T-helper 9 cell (primary cell): ENCODE data around the gene CCNL2.
"Not testable (repeated sequence)": the region's sequence is repeated elsewhere in the genome, so short reads cannot be mapped to it uniquely, and the experiment has no call there.

Experiments
- DNase-seq: peaks from one replicate; pipeline ENCODE4 v3.0.0-alpha.2; 2020

CCNL2 gene

GRCh38 chr1:1419363-1419812 lies 20.3 kb upstream of the CCNL2 start:
- DNase-seq = no peak

DNA sequence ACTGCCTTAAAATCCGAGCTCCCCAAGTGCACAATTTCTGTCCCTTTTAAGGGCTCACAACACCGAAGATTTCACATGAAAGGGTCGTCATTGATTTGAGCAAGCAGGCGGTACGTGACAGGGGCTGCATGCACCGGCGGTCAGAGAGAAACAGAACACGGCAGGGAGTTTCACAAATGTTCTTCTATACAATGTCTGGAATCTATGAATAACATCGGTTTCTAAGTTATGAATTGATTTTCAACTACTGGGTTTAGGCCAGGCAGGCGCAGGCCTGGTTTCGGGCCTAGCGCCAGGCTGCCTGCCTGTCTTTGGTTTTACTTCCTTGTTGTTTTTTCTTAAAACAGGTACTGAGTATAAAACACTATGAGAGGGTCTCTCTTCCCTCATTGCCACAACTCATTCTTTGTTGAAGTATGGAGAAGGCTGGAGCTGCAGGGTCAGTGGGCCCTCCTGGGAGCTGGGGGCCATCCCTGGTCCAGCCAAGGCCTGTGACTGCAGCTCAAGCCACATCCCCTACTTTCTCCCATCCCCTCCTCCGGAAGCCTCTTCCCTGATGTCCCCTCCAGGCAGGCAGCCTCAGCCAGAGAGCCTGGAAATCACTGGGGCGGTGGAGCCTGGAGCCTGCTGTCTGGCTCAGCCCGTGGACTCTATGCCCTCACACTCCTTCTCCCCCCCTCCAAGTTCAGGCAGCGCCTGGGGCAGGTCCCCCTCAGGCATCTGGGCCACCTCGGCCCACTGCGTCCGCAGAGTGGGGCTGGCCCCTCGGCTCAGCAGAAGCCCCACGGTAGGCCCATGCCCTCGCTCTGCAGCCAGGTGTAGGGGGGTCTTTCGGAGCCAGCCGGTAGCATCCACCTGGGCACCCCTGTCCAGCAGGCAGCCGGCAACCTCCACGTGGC lies 19.6 kb upstream of the CCNL2 start:
- DNase-seq = no peak

DNA sequence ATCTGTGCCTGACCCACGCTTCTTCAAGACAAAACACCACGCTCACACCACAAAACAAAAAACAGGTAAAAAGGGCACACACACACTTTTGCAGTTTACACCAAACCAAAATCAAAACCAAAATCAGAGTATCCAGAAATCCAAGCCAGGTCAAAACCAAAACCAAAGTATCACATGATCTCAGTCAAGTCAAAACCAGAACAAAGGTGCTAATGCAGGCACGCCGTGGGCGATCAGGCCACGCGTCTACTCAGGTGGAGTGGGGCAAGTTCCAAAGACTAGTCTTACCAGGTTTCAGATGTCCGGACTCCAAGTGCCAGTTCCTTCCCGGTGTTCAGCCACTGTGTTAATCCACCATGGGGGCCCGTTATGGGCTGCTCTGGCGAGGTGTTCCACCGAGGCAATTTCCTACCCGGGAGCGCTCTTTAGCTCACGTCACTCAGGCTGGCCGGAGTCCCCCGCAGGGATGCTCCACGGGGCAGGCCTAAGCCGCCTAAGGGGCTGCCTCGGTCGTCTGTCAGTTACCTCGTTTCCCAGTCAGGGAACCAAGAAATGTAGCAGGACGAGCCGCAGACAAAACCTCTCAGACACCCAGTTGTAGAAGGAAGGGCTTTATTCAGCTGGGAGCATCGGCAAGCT lies 18.8 kb upstream of the CCNL2 start:
- not testable (repeated sequence) for DNase-seq

- not testable (repeated sequence) for DNase-seq
These were observed 18.3 kb upstream of the CCNL2 start for GRCh38 chr1:1417396-1417795.

GRCh38 chr1:1415751-1416150 lies 16.6 kb upstream of the CCNL2 start:
- DNase-seq = no peak

- not testable (repeated sequence) for DNase-seq
These were observed 13.3 kb upstream of the CCNL2 start for GRCh38 chr1:1412311-1412902.

DNA sequence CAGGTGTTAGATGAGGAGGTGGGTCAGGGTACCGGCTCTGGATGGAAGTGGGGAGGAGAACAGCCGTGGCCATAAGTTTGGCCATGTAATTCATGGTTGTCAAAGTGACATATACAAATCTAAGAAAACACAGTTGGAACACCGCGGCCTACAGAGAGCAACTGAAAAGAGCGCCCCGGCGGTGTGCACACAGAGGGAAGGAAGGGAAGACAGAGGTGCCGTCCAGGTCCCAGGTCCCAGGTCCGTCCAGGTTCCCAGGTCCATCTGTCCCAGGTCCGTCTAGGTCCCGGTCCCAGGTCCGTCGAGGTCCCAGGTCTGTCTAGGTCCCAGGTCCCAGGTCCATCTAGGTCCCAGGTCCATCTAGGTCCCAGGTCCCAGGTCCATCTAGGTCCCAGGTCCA lies 12.5 kb upstream of the CCNL2 start:
- no peak for DNase-seq

GRCh38 chr1:1410238-1410637 lies 11.1 kb upstream of the CCNL2 start:
- not testable (repeated sequence) for DNase-seq

DNA sequence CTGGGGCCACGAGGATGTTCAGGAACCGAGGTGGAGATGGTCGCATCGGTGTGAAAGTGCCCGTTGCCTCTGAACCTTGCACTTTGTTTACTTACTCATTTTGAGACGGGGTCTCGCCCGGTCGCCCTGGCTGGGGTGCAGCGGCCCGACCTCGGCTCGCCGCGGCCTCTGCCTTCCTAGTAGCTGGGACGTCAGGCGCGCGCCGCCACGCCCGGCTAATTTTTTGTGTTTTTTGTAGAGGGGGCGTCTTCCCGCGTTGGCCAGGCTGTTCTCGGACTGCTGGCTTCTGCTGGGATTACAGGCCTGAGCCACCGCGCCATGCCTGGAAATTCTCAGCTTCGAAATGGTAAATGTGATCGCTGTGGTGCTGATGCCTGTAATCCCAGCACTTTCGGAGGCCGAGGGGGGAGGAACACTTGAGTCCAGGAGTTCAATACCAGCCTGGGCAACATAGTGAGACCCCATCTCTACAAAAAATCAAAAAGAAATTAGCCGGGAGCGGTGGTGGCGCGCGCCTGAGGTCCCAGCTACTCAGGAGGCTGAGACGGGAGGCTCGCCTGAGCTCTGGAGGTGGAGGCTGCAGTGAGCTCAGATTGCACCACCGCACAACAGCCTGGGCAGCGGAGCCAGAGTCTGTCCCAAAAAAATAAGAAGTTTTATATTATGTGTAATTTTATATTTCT lies 8.6 kb upstream of the CCNL2 start:
- DNase-seq = peak; percentile 14

DNA sequence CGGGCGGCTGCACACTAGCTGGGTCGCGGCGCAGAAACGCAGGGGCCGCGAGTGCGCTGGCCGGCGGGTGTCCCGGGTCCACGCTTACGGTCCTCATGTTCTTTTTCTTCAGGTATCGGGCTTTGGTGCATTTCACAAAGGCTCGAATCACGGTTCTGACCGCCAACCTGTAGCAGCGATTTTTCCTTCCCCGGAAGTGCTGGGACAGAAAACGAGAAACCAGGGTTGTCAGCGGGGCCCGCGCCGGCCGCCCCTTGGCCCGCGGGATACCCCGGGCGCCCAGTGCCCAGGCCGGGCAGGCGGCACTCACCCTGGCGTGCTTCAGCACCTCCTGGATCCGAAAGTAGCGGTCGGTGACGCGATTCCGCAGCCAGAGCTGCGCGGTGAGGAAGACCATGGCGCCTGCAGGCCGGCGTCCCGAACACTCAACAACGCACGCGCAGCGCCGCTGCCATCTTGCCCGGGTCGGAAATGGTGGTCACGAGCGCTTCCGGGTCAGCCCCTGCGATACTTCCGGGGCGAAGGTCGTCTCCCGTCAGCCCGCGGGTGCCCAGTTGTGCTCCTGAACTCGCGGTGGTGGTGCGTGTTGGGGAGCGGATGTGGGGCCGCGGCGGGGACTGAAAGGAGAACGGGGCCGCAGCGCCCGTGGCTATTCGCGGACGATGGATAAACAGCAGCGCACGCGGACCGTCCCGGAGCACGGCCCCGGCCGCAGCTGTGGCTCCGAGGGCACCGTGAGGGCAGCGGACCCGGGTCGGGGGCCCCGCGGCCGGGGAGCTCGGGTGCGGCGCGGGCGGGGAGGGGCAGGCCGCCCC lies 7.9 kb upstream of the CCNL2 start, which contains the start of gene MRPL20:
MRPL20 (minus strand) TSS at position 473 of the 815 bp plus-strand sequence; CDS start at position 397, 76 bp downstream.
- DNase-seq = peak; percentile 95

GRCh38 chr1:1406101-1406820 lies 7.1 kb upstream of the CCNL2 start:
- DNase-seq = no peak

DNA sequence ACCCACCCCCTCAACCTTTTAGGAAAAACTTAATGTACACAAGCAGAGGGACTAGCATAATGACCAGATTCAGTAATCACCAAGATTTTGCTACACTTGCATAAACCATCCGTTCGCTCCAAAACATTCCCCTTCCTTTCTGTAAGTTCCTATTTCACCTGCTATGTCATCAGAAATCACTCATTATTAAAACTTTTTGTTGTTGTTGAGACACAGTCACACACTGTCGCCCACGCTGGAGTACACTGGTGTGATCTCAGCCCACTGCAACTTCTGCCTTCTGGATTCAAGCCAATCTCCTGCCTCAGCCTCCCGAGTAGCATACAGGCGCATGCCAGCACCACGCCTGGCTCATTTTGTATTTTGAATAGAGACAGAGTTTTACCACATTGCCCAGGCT lies 4.5 kb upstream of the CCNL2 start:
- DNase-seq = no peak

DNA sequence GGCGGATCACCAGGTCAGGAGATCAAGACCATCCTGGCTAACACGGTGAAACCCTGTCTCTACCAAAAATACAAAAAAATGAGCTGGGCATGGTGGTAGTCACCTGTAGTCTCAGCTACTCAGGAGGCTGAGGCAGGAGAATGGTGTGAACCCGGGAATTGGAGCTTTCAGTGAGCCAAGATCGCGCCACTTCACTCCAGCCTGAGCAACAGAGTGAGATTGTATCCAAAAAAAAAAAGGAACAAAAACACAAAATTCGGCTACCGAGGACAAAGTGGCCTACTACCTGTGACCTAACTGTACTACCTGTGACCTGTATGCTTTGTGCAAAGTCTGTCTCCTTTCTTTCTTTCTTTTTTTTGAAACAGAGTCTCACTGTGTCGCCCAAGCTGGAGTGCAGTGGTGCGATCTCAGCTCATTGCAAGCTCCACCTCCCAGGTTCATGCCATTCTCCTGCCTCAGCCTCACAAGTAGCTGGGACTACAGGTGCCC lies 3.8 kb upstream of the CCNL2 start:
- not testable (repeated sequence) for DNase-seq

DNA sequence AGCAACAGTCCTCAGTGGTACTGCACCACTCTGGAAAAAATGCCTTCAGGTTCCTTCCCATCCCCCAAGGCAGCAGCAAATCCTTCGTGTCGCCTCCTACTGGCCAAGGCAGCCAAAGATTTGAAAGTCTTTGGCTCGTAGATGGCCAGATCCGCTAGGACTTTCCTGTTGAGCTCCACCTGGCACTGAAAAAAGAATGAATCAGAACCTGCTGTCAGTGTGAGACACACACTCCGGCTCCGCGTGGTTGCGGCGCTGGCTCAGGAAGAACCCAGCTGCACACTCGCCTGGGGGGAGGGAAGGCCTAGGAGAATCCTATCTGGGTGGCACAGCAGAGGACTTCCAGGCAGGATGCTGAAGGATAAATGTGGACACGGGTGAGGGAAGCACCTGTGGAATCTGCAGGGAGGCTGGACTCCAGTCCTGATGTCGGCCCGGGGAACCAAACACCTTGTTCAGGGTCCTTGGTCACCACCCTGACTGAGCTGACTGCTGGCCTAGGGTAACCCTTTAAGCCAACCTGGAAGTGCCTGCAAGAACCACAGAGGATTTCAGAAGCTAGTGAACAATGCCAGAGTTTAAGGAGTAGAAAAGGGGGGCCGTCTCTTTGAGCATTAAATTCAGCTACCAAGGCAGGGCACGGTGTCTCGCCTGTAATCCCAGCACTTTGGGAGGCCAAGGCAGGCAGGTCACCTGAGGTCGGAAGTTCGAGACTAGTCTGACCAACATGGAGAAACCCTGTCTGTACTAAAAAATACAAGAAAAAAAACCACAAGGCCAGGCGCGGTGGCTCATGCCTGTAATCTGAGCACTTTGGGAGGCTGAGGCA lies 3.2 kb upstream of the CCNL2 start:
- no peak for DNase-seq

DNA sequence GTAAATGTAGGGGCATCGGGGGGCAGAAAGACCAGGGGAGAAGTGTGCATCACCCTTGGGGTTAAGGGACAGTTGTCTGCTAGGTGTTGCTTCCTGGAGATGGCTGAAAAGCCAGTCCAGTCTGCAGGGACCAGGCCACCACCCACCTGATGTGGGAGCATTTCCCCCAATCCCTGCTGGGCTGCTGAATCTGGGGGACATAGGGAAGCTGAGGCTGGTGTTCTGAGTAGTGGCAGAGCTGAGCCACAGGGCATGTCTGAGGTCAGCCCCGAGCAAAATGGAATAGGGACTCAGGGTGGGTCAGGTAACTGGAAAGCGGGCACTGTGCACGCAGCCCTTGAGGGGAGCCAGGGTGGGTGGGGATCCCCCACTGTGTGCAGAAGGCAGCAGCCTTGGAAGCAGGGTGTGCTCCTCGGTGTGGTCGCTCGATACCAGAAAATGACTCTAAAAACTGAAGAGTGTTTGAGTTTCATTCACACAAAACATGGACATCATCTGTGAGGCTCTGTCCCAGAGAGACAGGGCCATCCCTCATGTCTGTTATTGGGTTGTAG lies 2.4 kb upstream of the CCNL2 start:
- no peak for DNase-seq

DNA sequence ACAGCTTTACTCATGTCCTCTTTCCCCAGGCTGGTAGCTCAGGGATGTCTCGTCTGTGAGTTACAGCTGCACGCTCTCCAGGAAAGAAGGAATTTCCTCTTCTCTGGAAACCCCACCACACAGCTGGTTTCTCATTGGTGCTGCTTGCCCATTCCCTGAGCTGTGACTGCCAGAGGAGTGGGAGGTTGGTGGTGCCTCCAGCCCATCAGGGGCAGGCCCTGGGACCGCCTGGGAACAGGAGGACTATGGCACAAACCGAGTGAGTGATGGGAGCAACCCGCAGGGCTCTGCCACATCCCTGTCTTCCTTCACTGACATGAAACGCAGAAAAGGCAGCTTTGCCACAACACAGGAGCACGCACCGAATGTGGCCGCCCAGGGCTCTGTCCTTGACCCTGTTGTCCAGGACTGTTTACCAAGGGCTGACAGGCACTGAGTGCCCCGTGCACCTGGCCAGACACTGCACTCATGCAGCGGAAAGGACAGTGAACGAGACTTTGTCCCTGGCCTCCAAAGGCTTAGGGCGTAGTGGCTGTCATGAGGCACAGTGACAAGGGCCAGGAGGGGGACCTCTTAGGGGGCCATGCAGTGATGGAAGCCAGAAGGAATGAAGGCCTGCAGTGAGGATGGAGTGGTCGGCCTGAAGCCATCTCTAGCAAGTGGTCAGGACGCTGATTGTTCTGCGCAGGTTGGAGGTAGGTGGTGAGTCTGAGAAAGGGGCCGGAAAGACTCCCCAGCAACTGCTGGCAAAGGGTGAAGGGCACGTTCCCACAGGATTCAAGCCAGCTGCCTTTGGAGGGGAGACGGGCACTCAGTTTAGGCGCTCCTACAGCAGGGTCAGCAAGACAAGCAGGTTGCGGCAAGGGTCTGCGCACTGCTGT lies 1.7 kb upstream of the CCNL2 start:
- no peak for DNase-seq

GRCh38 chr1:1399872-1400575 lies 889 bp upstream of the CCNL2 start:
- DNase-seq = no peak

DNA sequence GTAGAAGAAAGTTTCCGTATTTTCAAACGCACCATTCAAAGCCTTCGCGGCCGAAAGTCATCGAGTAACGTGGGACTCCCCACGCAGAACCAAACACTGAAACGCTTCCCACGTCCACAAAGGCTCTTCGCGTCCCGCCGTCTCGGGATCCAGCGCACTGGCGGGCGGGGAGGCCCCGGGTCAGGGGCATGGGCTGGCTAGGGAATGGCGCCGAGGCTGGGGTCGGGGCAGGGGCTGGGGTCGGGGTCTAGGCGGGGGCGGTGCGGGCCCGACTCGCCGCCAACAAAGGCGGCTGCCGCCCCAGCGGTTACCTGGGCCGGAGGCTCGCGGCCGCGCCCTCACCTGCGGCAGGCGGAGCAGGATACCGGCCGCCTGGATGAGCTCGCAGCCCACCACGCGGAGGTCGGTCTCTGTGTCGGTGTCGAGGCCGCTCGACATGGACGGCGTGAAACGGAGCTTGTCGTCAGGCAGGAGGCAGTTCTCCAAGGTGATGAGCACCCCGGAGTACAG lies 403 bp downstream of the CCNL2 start:
- no peak for DNase-seq
